ELF-1 (cell line): ENCODE measurements around the gene ITGB1BP1.

Source experiments
- DNase-seq: peaks from one replicate; pipeline ENCODE4 v3.0.0-alpha.2; 2016; ENCODE audit warnings: low read depth, low spot score

The ITGB1BP1 gene

GRCh38 chr2:9423100-9423921 lies at the start of gene ITGB1BP1, which contains the start of gene CPSF3:
ITGB1BP1 (minus strand) TSS chr2:9423528; CDS start chr2:9418697, 4,831 bp downstream.
CPSF3 (plus strand) TSS chr2:9423654; CDS start chr2:9423774, 120 bp downstream.
- peak; percentile 98 for DNase-seq

- DNase-seq, result no peak
Observed at GRCh38 chr2:9472511-9472910, 49.2 kb upstream of the ITGB1BP1 start.

GRCh38 chr2:9471206-9471605 lies 47.9 kb upstream of the ITGB1BP1 start:
- no peak for DNase-seq

- no peak for DNase-seq
Observed at GRCh38 chr2:9467687-9468086, 44.4 kb upstream of the ITGB1BP1 start.

- no peak for DNase-seq
Observed at GRCh38 chr2:9466147-9466683, 42.9 kb upstream of the ITGB1BP1 start.

GRCh38 chr2:9465170-9465569 lies 41.8 kb upstream of the ITGB1BP1 start:
- no peak for DNase-seq

- no peak for DNase-seq
Observed at GRCh38 chr2:9463698-9464034, 40.3 kb upstream of the ITGB1BP1 start.

GRCh38 chr2:9462886-9463697 lies 39.8 kb upstream of the ITGB1BP1 start:
- DNase-seq, result no peak

- no peak for DNase-seq
Observed at GRCh38 chr2:9462313-9462712, 39.0 kb upstream of the ITGB1BP1 start.

GRCh38 chr2:9461079-9461478 lies 37.8 kb upstream of the ITGB1BP1 start:
- DNase-seq, result no peak

GRCh38 chr2:9460441-9461017 lies 37.2 kb upstream of the ITGB1BP1 start:
- DNase-seq, result no peak

- no peak for DNase-seq
Observed at GRCh38 chr2:9451231-9451630, 27.9 kb upstream of the ITGB1BP1 start.

- no peak for DNase-seq
Observed at GRCh38 chr2:9445089-9445488, 21.8 kb upstream of the ITGB1BP1 start.

GRCh38 chr2:9443526-9443925 lies 20.2 kb upstream of the ITGB1BP1 start:
- no peak for DNase-seq

GRCh38 chr2:9441556-9441955 lies 18.2 kb upstream of the ITGB1BP1 start:
- DNase-seq, result no peak

- no peak for DNase-seq
Observed at GRCh38 chr2:9440058-9440727, 16.9 kb upstream of the ITGB1BP1 start.

- DNase-seq, result no peak
Observed at GRCh38 chr2:9439536-9439935, 16.2 kb upstream of the ITGB1BP1 start.

- no peak for DNase-seq
Observed at GRCh38 chr2:9434489-9434888, 11.2 kb upstream of the ITGB1BP1 start.

GRCh38 chr2:9430316-9431293 lies 7.3 kb upstream of the ITGB1BP1 start:
- no peak for DNase-seq

GRCh38 chr2:9428965-9429577 lies 5.7 kb upstream of the ITGB1BP1 start:
- no peak for DNase-seq
